ENCODE measurements around the gene TEDC2.
A peak's percentile ranks its signal among the peaks of the same experiment; 100 is the strongest.

TEDC2 gene

GRCh38 chr16:2466667-2467527 lies 7.0 kb downstream of the TEDC2 start:
- Mint-ChIP-seq H3K27me3 (peaks cover 15 to 20% of the 10 kb centered on the region in 2 donors), H3K4me3 (peak overlapping the region; percentile 19 to 46), H3K4me1 (peaks cover 25 to 38% of the 10 kb centered on the region in 2 donors), H3K9me3 (no peaks in the 10 kb centered on the region), H3K36me3 (peaks cover 0 to 3% of the 10 kb centered on the region in 2 donors), H3K27ac (peak overlapping the region; percentile 37)
- DNase-seq, result no peak
- no peak for ATAC-seq (replicated peaks)

- no peak for DNase-seq
- Mint-ChIP-seq H3K4me1 (peaks cover 25 to 44% of the 10 kb centered on the region in 2 donors), H3K36me3 (no peaks in the 10 kb centered on the region), H3K27me3 (peaks cover 16 to 20% of the 10 kb centered on the region in 2 donors), H3K27ac (peak overlapping the region; percentile 37), H3K4me3 (peak overlapping the region; percentile 46 to 83), H3K9me3 (no peaks in the 10 kb centered on the region)
- ATAC-seq (replicated peaks), result peak; percentile 25 to 35
Observed at GRCh38 chr16:2467528-2468232, 7.8 kb downstream of the TEDC2 start.

GRCh38 chr16:2468233-2468724 lies 8.4 kb downstream of the TEDC2 start:
- DNase-seq (no peak), ATAC-seq (replicated peaks) (peak; percentile 49 to 54)

GRCh38 chr16:2468725-2469398 lies 9.0 kb downstream of the TEDC2 start:
- H3K27ac Mint-ChIP-seq, result no peak overlapping the region
- H3K4me3 Mint-ChIP-seq, result peak overlapping the region; percentile 76 to 83
- peak; percentile 54 to 67 for ATAC-seq (replicated peaks)
- peaks cover 0 to 4% of the 10 kb centered on the region in 2 donors for H3K36me3 Mint-ChIP-seq
- DNase-seq, result peak; percentile 54
- peaks cover 24 to 27% of the 10 kb centered on the region in 2 donors for H3K27me3 Mint-ChIP-seq
- H3K4me1 Mint-ChIP-seq, result peaks cover 31 to 52% of the 10 kb centered on the region in 2 donors
- no peaks in the 10 kb centered on the region for H3K9me3 Mint-ChIP-seq

More at GRCh38 chr16:2468233-2468724, 8.4 kb downstream of the TEDC2 start:
- H3K27me3 Mint-ChIP-seq, result peaks cover 22 to 25% of the 10 kb centered on the region in 2 donors
- peaks cover 29 to 50% of the 10 kb centered on the region in 2 donors for H3K4me1 Mint-ChIP-seq
- H3K9me3 Mint-ChIP-seq, result no peaks in the 10 kb centered on the region
- H3K36me3 Mint-ChIP-seq, result peaks cover 0 to 3% of the 10 kb centered on the region in 2 donors
- peak overlapping the region; percentile 59 for H3K27ac Mint-ChIP-seq
- peak overlapping the region; percentile 76 to 83 for H3K4me3 Mint-ChIP-seq

GRCh38 chr16:2469399-2470233 lies 9.7 kb downstream of the TEDC2 start:
- Mint-ChIP-seq H3K27me3 (peaks cover 24 to 27% of the 10 kb centered on the region in 2 donors), H3K36me3 (peaks cover 0 to 4% of the 10 kb centered on the region in 2 donors)

GRCh38 chr16:2470234-2470601 lies 10.3 kb downstream of the TEDC2 start:
- H3K4me3 Mint-ChIP-seq, result no peak overlapping the region
- peaks cover 31 to 52% of the 10 kb centered on the region in 2 donors for H3K4me1 Mint-ChIP-seq
- H3K9me3 Mint-ChIP-seq, result no peaks in the 10 kb centered on the region
- H3K27me3 Mint-ChIP-seq, result peaks cover 24 to 27% of the 10 kb centered on the region in 2 donors
- ATAC-seq (replicated peaks) (no peak), DNase-seq (no peak)
- H3K36me3 Mint-ChIP-seq, result peaks cover 0 to 4% of the 10 kb centered on the region in 2 donors
- H3K27ac Mint-ChIP-seq, result no peak overlapping the region

More at GRCh38 chr16:2469399-2470233, 9.7 kb downstream of the TEDC2 start:
- H3K9me3 Mint-ChIP-seq, result no peaks in the 10 kb centered on the region
- H3K4me1 Mint-ChIP-seq, result peaks cover 31 to 52% of the 10 kb centered on the region in 2 donors
- no peak overlapping the region for H3K27ac Mint-ChIP-seq
- H3K4me3 Mint-ChIP-seq, result peak overlapping the region in 1 of 2 donors; percentile 83
- ATAC-seq (replicated peaks) (no peak), DNase-seq (no peak)

GRCh38 chr16:2470603-2471015 lies 10.7 kb downstream of the TEDC2 start:
- no peak for DNase-seq
- no peaks in the 10 kb centered on the region for H3K9me3 Mint-ChIP-seq
- H3K4me1 Mint-ChIP-seq, result peaks cover 31 to 53% of the 10 kb centered on the region in 2 donors
- ATAC-seq (replicated peaks), result no peak
- H3K36me3 Mint-ChIP-seq, result peaks cover 0 to 4% of the 10 kb centered on the region in 2 donors
- no peak overlapping the region for H3K27ac Mint-ChIP-seq
- H3K27me3 Mint-ChIP-seq, result peaks cover 24 to 27% of the 10 kb centered on the region in 2 donors
- H3K4me3 Mint-ChIP-seq, result no peak overlapping the region

GRCh38 chr16:2471016-2471652 lies 11.2 kb downstream of the TEDC2 start, which contains the start of gene NTN3:
NTN3 (plus strand) TSS chr16:2471297; CDS start chr16:2471702, 405 bp downstream.
- Mint-ChIP-seq H3K9me3 (no peaks in the 10 kb centered on the region), H3K36me3 (peaks cover 0 to 4% of the 10 kb centered on the region in 2 donors), H3K27ac (no peak within 1 kb of the TSS), H3K4me3 (peak within 1 kb of the TSS in 1 of 2 donors; percentile 69), H3K27me3 (peaks cover 24 to 27% of the 10 kb centered on the region in 2 donors), H3K4me1 (peaks cover 31 to 58% of the 10 kb centered on the region in 2 donors)
- DNase-seq (no peak), ATAC-seq (replicated peaks) (no peak)

GRCh38 chr16:2471653-2472487 lies 12.0 kb downstream of the TEDC2 start:
- no peak for ATAC-seq (replicated peaks)
- Mint-ChIP-seq H3K36me3 (peaks cover 0 to 4% of the 10 kb centered on the region in 2 donors), H3K27me3 (peaks cover 24 to 27% of the 10 kb centered on the region in 2 donors), H3K4me1 (peaks cover 33 to 59% of the 10 kb centered on the region in 2 donors), H3K27ac (no peak overlapping the region), H3K9me3 (no peaks in the 10 kb centered on the region), H3K4me3 (peak overlapping the region in 1 of 2 donors; percentile 69)
- no peak for DNase-seq

GRCh38 chr16:2472488-2472864 lies 12.6 kb downstream of the TEDC2 start:
- no peak for DNase-seq
- Mint-ChIP-seq H3K4me1 (peaks cover 31 to 53% of the 10 kb centered on the region in 2 donors), H3K27ac (no peak overlapping the region), H3K4me3 (no peak overlapping the region), H3K36me3 (peaks cover 0 to 5% of the 10 kb centered on the region in 2 donors), H3K9me3 (no peaks in the 10 kb centered on the region), H3K27me3 (peaks cover 20 to 27% of the 10 kb centered on the region in 2 donors)
- ATAC-seq (replicated peaks), result no peak

- ATAC-seq (replicated peaks), result no peak
- DNase-seq, result no peak
- peak overlapping the region; percentile 59 to 61 for H3K4me3 Mint-ChIP-seq
- H3K4me1 Mint-ChIP-seq, result peaks cover 34 to 52% of the 10 kb centered on the region in 2 donors
- peaks cover 20 to 27% of the 10 kb centered on the region in 2 donors for H3K27me3 Mint-ChIP-seq
- H3K36me3 Mint-ChIP-seq, result peaks cover 0 to 10% of the 10 kb centered on the region in 2 donors
- peak overlapping the region; percentile 47 for H3K27ac Mint-ChIP-seq
- no peaks in the 10 kb centered on the region for H3K9me3 Mint-ChIP-seq
Observed at GRCh38 chr16:2472885-2473445, 13.1 kb downstream of the TEDC2 start.

All from stimulated activated naive B cell treated with anti-CD40 and anti-IgM and Interleukin-4, amounts not matched to agents 10 μg/mL and 1 μg/mL and 100 μg/mL, for 72 hours (primary cell).